ENCODE results near the gene MED27.

MED27 gene

DNA sequence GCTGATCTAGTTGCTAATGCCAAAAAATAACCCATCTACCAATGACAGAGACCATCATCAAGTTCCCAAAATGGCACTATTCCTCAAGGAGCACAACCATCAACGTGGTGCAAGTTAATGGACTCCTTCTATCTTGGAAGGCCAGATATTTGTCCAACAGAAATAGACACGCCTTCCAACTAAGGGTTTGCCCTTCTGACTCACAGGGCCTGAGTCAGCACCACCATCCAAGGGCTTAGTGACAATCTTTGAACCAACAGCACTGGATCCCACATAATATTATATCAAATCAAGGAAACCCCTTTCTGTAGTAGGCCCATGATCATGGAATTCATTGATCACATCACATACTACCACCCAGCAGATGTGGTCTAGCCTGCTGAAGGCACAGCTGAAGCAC lies 84.3 kb downstream of the MED27 start:
- no peak for DNase-seq (ENCODE audit: low spot score)

DNA sequence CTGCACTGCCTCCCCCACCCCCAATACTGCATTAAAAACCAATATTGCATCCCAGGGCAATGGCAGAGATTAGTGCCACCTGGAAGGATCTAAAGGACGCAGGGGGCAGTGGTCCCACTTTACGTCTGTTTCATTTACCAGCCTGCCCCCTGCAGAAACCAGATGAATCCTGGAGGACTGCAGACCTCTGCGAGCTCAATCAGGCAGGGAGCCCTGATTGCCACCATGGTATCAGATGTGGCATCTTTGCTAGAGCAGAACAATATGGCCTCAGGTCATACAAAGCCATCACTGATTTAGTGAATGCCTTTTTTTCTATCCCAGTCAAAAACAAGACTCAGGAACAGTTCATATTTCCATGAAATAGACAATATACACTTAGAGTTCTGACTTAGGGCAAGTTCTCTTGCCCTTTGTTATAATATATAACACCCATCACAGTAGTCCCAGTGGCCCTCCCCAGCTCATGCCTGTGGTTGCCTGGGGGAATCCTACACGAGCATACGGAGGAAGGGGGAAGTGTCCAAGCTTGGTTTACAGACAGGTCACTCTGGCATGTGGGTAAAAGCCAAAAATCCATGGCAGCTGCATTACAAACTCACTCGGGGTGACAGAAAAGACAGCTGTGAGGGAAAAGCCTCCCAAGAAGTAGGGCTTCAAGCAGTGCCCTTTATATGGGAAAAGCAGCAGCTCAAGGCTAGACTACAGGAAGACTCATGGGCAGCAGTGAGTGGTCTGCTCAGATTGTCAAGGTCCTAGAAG lies 85.1 kb downstream of the MED27 start:
- no peak for DNase-seq (ENCODE audit: low spot score)

DNA sequence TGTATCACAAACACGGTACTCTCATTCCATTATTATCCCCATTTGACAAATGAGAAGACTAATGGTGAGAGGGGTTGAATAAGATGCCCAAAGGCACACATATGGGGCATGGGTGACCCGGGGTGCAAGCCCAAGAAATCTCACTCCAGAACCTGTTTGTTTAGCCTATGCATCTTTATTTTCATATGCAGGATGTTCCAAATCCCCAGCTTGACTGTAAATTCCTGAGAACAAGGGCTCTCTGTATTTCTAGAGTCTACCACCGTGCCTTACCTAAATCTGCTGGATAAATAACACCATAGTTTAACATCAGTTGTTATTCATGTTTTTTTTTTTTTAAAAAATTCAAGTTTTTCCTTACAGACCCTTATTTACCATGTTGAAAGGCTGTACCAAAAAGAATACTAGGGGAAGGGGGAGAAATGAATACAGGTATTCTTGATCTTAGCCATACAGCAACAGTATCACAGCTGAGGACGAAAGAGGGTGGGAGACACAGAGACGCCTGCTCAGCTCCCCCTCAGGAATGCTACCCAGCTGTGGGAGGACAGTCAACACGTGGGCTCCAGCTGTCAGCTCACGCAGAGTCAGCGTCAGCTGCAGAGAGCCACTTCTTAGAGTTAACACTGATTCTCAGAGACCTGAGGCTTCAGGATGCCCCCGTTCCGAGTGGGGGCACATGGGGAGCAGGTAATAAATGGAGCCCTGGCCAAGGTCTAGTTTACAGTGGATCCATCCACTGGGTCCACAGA lies 86.6 kb downstream of the MED27 start:
- no peak for DNase-seq (ENCODE audit: low spot score)

DNA sequence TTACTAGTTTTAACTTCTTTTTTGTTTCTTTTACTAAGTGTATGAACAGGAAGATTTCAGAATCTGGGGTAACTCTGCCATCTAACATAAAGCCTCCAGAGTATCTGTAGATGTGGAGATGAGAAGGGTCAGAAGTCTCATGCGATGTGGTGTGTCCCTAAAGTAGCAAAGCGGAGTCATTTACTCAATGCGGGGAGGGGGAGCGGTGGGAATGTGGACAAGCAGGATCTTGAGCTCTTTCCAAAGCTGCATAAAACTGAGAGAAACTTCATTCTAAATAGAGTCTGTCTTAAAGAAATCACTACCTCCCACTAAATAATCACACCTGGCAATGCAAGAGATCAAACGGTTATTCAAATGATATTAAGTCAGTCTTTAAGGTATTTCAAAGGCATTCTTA lies 92.4 kb downstream of the MED27 start:
- DNase-seq (ENCODE audit: low spot score), result no peak

DNA sequence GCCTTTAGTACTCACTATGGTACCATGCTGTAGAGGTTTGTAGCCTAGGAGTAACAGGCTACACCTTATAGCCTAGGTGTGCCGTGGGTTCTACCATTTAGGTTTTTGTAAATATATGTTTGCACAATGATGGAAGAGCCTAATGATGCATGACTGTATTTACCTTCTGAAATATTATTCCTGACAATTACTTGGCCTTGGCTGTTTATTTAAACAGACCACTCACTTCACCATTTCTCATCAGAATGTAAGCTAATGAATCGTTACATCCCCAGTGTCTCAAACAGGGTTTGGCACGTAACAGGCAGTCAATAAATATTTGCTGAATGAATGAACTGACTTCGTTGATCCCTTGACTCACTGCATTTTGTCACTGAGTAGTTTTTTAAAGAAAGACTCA lies 93.1 kb downstream of the MED27 start:
- DNase-seq (ENCODE audit: low spot score), result no peak

DNA sequence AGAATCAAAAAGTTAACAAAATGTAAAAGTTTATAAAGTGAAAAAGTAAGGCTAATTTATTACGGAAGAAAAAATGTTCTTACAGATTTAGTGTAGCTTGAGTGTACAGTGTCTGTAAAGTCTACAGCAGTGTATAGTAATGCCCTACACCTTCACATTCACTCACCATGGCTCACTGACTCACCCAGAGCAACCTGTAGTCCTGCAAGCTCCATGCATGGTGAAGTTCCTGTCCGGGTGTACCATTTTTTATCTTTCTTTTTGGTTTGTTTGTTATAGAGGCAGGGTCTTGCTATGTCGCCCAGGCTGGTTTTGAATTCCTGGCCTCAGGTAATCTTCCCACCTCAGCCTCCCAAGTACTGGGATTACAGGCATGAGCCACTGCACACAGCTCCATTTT lies 93.6 kb downstream of the MED27 start:
- DNase-seq (ENCODE audit: low spot score), result no peak

DNA sequence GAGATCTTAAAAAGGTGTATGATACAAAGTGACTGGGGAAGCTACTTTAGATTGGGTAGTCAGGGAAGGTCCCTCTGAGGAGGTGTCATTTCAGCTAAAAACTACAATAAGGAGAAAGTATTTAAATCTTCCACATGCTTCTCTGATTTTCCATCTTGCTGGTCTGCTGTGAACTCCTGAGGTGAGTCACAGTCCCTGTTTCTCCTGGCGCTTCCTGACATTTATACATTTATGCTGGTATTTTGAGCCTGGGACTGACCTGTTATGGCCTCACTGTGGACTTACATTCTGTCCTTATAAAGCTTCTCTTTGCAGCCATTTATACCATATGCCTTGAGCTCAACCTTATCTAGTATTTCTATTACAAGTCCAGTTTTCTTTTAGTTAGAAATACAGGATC lies 95.1 kb downstream of the MED27 start:
- DNase-seq (ENCODE audit: low spot score), result no peak

DNA sequence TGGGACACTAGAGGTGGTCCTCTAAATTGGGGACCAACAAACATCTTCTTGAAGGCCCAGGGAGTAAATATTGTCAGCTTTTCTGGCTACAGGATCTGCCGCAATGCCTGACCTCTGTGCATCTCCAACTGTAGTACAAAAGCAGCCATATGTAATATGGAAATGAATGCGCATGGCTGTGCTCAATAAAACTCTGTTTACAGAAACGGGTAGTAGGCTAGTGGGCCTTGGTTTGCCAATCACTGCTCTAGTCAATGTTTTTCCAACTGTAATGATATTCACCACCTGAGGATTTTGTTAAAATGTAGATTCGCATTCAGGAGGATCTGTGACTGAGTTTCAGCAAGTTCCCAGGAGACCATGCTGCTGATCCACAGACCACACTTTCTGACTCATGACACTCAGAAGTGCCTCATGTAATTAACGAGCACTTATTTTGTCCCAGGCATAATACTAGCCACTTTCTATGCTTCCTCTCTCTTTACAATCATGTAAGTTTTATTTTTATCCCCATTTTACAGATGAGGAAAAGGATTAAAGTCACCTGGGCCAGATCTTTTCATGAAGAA lies 96.9 kb downstream of the MED27 start:
- no peak for DNase-seq (ENCODE audit: low spot score)

DNA sequence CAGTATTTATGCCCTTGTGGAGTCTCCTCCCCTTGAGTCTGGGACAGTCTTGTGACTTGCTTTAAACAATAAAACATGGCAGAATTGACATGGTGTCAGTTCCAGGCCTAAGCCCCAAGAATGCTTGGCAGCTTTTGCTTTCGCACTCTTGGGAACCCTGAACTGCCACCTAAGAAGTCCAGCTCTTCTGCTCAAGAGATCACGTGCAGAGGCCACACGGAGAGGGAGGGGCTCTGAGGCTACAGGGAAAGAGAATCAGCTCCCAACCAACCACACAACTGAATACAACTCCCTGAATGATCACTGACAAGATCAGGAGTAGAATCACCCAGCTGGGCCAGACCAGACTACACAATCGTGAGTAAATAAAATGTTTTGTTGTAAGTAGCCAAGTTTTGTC lies 97.6 kb downstream of the MED27 start:
- DNase-seq (ENCODE audit: low spot score), result no peak

DNA sequence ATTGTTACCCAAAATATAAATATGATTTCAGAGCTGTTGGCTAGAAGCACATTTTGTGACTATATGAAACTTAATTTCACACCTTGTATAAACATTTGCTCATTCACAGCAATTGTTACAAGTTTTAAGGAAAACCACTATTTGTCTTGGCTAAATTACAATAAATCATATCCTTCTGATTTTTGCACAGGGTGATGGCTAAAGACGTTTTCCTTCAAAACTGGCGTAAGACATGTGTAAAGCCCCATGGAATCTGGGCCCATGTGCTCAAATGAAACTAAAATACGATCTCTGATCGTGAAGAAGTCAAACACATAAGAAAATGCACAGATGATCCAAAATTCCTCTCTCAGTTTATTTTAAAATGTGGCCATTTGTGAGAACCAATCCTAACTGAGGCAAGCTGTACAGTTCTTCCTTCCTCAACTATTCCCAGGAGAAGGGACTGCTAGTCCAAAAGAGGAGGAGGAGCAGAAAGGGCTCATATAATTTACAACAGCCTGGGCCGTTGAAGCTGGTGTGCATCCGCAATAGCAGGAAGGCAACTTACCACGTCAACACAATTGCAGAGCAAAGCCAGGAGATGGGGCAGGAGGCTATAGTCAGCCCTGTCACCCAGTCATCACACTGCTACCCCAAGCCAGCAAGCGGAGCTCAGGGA lies 98.4 kb downstream of the MED27 start:
- DNase-seq (ENCODE audit: low spot score), result no peak

DNA sequence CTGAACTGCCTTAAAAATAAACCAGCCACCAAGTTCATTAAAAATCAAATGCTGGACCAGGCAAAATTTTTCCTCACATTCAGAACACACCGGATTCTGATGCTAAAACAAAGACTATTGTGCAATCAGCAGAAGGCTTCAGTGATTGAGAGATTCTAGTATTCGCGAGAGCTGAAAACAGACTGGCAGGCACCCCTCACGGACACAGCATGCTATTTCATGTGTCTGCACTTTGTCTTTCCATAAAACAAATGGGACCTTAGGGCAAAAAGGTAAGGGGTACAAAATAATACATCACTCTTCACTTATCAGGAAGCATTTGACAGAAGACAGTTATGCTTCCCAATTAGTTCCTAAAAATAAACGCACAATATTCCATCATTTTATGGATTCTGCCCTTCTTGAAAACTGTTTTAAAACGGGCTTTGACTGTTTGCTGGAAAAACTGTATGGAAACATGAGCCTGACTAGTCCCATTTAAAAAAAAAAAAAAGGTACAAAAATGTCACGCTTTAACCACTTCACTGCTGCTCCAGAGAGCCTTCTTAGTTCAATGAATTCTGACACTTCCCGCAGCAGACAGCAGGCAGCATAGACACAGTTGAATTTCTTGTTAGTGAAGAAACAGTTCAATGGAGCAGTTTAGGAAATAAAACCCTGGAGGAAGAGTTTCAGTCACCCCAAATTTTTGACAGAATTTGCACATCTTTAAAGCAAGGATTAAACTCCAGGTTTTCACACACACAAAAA lies 99.2 kb downstream of the MED27 start:
- no peak for DNase-seq (ENCODE audit: low spot score)

DNA sequence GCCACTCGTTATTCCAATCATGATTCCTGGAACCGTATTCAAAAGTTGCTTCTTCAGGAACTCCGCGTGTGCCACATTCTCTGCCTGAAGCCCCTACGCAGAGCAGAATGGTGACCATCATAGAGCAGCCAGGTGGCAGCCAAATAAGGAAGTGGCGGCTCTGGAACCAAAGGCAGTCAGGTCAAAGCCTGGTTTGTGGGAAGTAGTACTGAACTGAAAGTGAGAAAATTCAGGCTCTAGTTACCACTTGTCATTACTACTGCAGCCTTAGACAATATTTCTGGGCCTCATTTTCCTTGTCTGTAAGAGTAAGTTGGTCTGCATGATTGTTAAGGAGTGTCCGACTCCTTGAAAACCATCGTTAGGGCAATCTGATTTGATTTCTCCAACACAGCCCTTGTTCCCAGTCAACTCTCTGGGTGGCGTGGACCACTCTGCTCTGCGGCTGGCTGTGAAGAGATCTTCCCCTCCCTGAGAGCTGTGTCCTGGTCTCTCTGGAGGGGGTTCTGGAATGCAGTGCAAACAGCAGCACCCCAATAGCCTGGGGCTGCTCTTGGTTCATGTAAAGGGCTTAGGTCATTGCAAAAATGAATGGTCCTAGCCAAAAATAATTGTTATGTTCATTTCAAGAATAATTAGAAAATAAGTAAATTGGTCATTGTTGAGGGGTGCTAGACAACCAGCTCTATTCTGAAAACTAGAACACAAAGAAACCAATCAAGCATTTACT lies 102.4 kb downstream of the MED27 start:
- DNase-seq (ENCODE audit: low spot score), result no peak

DNA sequence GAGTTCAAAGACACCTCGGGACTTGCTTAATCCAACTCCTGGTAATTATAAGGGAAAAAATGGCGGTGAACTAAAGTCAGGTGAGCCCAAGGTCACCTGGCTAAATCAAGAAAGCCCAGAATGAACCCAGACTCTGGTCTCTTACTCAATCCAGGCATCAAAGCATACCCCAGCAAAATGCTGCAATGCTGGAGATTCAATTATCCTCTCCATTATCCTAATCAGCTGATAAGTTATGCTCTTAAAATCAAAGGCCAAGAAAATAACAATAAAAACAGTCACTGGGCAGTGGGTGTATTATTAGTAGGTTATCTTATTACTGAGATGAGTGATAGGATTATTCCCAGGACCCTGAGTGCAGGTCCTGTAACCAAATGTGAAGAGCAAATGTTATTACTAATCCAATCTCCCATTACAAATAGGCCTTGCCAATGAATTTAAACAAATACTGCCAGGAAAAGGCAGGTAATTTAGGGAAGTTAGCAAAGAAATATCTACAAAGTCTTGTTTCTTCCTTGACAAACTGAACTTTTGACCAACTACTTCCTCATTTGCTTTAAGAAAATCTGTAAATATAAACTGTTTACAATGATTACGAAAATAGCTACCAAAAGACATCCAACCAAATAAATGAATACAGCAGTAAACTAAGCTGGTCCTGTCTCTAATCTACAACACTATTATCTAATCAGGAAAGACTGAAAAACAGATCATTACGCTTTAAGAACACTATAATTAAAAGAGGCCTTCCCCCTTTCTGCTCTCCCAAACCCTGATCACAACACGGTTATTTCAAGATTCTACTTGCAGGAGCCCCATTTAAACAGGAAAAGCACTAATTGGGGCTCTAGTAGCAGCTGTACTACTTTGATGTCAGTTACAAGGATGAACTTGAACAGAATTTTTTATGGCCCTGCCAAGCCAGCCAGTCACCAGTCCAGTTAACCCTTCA lies 103.2 kb downstream of the MED27 start:
- DNase-seq (ENCODE audit: low spot score), result no peak

DNA sequence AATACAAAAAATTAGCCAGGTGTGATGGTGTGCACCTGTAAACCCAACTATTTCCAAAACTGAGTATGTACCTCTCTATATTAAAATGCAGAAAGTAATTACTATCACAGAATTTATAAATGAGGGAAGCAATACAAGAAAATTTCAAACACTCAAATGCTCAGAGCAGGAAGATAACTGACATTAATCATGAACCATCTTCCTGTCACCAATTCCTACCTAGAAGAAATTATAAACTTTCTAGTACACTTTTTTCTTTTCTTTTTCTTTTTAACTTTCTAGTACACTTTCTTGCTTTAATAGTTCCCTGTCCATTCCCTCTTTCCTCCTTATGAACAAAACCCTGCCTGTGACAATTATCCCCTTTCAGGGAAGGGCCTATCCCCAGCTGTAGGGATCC lies 106.8 kb downstream of the MED27 start:
- DNase-seq (ENCODE audit: low spot score), result no peak

DNA sequence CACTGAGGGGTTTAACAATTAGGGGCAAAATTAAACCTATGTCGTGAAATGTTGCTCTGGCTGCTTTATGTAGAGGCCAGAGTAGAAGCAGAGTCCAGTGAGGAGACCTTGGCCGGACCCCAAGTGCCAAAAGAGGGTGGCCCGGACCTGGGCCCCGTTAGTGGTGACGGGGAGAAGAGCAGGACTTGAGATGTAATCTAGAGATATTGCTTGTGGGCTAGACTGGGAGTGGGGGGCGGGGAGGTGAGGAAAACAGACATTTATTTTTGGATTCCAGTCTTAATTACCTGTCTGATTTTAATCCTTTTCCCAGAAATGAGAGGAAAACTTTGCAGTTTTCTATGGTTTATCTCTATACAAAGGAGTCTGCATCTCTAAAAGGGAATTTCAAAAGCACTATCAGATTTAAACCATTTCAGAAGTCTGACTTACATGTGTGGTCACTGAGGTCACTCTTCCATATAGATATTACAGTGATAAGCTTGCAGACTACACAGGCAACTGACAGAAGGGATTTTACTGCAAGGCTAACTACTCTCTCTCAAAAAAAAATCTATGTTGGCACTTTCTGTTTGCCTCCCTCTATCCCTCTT lies 108.1 kb downstream of the MED27 start:
- DNase-seq (ENCODE audit: low spot score), result no peak

DNA sequence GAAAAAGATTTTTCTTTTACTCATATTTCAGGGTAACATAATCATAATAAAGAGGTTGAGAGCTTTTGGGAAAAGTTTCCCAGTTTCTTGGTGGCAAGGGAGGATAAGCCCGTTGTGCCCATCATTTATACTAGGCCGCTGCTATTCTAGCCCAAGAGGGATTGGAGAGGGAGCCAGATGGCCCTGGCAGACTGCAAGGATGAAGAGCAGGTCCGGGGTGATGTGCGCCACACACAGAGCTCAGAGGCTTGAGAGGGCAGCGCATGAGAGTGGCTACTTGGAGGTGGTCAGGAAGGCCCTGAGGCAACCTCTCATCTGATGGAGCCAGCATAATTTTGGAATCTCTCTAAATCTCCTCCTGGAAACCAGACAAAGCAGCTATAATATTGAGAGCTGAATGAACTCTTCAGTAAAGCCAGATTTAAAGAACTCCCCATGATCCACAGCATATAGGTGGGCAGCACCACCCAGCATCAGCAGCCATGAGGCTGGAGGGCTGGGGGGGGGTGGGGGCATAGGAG lies 110.1 kb downstream of the MED27 start:
- no peak for DNase-seq (ENCODE audit: low spot score)

DNA sequence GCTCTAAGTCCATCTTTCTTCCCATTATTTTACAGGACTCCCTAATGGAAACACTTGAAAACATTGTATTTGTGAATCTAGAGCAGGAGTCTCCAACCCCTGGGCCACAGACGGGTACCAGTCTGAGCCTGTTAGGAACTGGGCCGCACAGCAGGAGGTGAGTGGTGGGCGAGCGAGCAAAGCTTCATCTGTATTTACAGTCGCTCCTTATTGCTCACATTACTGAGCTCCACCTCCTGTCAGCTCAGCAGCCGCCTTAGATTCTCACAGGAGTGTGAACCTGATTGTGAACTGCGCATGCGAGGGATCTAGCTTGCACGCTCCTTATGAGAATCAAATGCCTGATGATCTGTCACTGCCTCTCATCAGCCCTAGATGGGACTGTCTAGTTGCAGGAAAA lies 111.0 kb downstream of the MED27 start:
- no peak for DNase-seq (ENCODE audit: low spot score)

DNA sequence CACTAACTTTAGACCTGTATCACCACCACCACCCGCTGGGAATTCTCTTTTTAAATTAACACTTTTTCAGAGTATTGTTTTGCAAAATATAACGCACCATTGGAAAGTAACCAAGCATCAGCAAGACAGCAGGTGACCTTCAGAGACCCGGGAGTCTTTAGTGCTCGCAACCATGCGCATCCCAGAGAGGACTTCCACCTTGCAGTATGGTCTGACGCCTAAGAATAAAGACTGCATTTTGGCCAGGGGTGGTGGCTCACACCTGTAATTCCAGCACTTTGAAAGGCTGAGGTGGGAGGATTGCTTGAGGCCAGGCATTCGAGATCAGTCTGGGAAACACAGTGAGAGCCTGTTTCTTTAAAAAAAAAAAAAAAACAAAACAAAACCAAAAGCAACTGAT lies 113.8 kb downstream of the MED27 start:
- no peak for DNase-seq (ENCODE audit: low spot score)

DNA sequence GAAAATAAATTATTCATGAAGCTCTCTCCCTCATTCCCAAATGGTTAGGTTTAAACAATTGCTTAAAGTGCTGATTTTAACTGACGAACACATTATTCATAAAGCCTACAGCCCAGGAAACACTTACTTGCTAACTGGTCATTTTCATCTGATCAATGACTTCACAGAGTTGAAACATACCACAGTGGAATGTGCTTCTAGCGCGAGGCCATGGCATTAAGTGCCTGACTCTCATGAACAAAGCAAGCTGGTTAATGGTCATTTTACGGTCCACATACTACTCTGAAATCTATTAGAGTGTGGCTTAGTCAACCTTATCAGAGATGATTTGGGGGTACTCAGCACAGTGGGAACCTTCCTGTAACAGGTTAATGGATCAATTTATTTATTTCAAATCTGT lies 114.6 kb downstream of the MED27 start:
- no peak for DNase-seq (ENCODE audit: low spot score)

Measured in HuH-7.5 (cell line).